ENCODE results near the gene PMEPA1. TPM values are rescaled to one million over a fixed set of nuclear protein-coding genes. Genes with fewer than 3 reads are reported as not detected.

The PMEPA1 gene
- total and polyA plus RNA-seq, 2 donors (not counting 1 experiment from before 2014, with no cell fraction given), result 9.9 to 37.4 TPM

DNA sequence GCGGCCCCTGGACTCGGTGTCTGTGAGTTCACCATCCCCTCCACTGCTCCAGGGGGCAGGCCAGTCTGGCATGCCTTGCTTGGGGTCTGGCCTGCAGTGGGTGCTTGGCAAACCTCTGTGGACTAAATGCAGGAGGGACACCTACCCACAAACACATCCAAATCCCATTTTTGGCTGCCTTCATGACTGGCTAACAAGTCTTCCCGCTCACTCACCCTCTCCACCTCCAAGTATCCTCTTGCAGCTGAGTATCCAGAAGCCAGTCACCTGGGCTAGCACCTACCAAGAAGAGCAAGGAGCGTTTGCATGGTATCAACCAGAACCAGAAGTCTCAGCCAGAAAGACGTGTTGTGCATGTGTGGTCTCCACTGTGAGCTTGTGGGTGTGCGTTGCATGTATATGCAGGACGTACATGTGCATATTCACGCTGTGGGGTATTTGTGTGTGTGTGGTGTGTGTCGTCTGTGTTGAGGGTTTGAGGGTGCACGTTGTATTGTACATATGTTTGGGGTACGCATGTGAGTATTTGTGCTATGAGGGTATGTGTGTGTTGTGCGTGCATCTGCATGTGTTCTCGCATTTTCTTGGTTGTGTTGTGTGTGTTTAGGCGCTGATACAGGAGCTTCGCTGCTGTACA is 5.6 kb upstream of the PMEPA1 start:
- Histone ChIP-seq H3K27me3 (replicated peaks in 1 of 4; ENCODE audit: control extremely low read depth in 1 of 4, control insufficient read depth in 3 of 4, insufficient read depth in 4 of 4, low read length in 3 of 4) (peaks cover 0 to 2% (median 0%) of the 10 kb centered on the region in 4 experiments), H3K79me2 (ENCODE audit: control insufficient read depth, insufficient read depth, low read length) (peaks cover 50% of the 10 kb centered on the region), H3K9ac (ENCODE audit: low read length) (no peak overlapping the region), H3K4me2 (replicated peaks; ENCODE audit: low read depth, low read length, poor library complexity, severe bottlenecking) (no peak overlapping the region), H3K4me3 (ENCODE audit: control extremely low read depth in 1 of 5, extremely low read depth in 1 of 5, insufficient read depth in 1 of 5, low read depth in 2 of 5, low read length in 4 of 5) (no peak overlapping the region), H2AFZ (ENCODE audit: insufficient read depth, low read depth, low read length, poor library complexity, severe bottlenecking) (no peak overlapping the region), H4K20me1 (ENCODE audit: control insufficient read depth, insufficient read depth, low read length, poor library complexity, severe bottlenecking) (no peaks in the 10 kb centered on the region), H3K27ac (ENCODE audit: low read length in 2 of 2) (no peak overlapping the region), H3K9me3 (ENCODE audit: control extremely low read depth in 1 of 3, control insufficient read depth in 2 of 3, insufficient read depth in 1 of 3, low read length in 2 of 3) (no peaks in the 10 kb centered on the region), H3K4me1 (ENCODE audit: control insufficient read depth in 2 of 2, insufficient read depth in 2 of 2, low read length in 2 of 2) (peaks cover 26% of the 10 kb centered on the region in 2 donors), H3K36me3 (replicated peaks in 1 of 2; ENCODE audit: control extremely low read depth in 1 of 2, control insufficient read depth in 1 of 2, extremely low read depth in 1 of 2, insufficient read depth in 2 of 2, low read length in 1 of 2) (no peaks in the 10 kb centered on the region)
- intact Hi-C loops (cut with micrococcal nuclease), result loop anchor here (10.0 kb wide), 1 partner anchor 1321 kb away; the partner anchor contains the start of genes AURKA and CSTF1
- DNase-seq (no peak), ATAC-seq (ENCODE audit: low read depth) (no peak)
- Mint-ChIP-seq H3K27me3 (no peaks in the 10 kb centered on the region), H3K4me3 (no peak overlapping the region), H3K4me1 (peaks cover 24% of the 10 kb centered on the region), H3K27ac (no peak overlapping the region), H3K9me3 (ENCODE audit: insufficient read depth) (no peaks in the 10 kb centered on the region)
- 85% methylated on average over 15 of the region's 15 CpGs for WGBS (ENCODE audit: insufficient coverage)
- POLR2A ChIA-PET, result no interaction called here
- TF ChIP-seq EZH2 (IDR thresholded peaks at IDR 0.05; ENCODE audit: borderline replicate concordance, insufficient read depth, low read depth, low read length, poor library complexity, severe bottlenecking), result no peak
- TF ChIP-seq, protein P1, sequence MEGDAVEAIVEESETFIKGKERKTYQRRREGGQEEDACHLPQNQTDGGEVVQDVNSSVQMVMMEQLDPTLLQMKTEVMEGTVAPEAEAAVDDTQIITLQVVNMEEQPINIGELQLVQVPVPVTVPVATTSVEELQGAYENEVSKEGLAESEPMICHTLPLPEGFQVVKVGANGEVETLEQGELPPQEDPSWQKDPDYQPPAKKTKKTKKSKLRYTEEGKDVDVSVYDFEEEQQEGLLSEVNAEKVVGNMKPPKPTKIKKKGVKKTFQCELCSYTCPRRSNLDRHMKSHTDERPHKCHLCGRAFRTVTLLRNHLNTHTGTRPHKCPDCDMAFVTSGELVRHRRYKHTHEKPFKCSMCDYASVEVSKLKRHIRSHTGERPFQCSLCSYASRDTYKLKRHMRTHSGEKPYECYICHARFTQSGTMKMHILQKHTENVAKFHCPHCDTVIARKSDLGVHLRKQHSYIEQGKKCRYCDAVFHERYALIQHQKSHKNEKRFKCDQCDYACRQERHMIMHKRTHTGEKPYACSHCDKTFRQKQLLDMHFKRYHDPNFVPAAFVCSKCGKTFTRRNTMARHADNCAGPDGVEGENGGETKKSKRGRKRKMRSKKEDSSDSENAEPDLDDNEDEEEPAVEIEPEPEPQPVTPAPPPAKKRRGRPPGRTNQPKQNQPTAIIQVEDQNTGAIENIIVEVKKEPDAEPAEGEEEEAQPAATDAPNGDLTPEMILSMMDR (IDR thresholded peaks at IDR 0.05), result no peak
- CTCF ChIA-PET, result interaction anchor here (1.8 kb wide), 1 partner anchor 33 kb away, joined by 8 read pairs; no protein-coding TSS in a partner anchor
